ENCODE results near the gene GORASP2.

GRCh38 chr2:170928824-170929685 is at the start of gene GORASP2:
- TF ChIP-seq, protein P1, sequence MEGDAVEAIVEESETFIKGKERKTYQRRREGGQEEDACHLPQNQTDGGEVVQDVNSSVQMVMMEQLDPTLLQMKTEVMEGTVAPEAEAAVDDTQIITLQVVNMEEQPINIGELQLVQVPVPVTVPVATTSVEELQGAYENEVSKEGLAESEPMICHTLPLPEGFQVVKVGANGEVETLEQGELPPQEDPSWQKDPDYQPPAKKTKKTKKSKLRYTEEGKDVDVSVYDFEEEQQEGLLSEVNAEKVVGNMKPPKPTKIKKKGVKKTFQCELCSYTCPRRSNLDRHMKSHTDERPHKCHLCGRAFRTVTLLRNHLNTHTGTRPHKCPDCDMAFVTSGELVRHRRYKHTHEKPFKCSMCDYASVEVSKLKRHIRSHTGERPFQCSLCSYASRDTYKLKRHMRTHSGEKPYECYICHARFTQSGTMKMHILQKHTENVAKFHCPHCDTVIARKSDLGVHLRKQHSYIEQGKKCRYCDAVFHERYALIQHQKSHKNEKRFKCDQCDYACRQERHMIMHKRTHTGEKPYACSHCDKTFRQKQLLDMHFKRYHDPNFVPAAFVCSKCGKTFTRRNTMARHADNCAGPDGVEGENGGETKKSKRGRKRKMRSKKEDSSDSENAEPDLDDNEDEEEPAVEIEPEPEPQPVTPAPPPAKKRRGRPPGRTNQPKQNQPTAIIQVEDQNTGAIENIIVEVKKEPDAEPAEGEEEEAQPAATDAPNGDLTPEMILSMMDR (IDR thresholded peaks at IDR 0.05): peak; percentile 89
- TF ChIP-seq USF2 (IDR thresholded peaks at IDR 0.05; ENCODE audit: borderline replicate concordance, low read depth, low read length) (no peak), RCOR1 (IDR thresholded peaks at IDR 0.05; ENCODE audit: low read length) (peak; percentile 59), RFX5 (IDR thresholded peaks at IDR 0.05; ENCODE audit: low read length) (peak; percentile 64; the same call in 1 of the 2 replicates)
